IMR-90 (cell line): ENCODE measurements around the gene SMYD5. TPM values are rescaled to one million over a fixed set of nuclear protein-coding genes. Genes with fewer than 3 reads are reported as not detected.

Experiments
- ATAC-seq: fragments of 200-7000 bp; cut with Tn5 transposase; 2 replicates; pipeline ENCODE4 v1.9.1; 2020; ENCODE audit warnings: low read depth, mild to moderate bottlenecking, moderate library complexity
- BruUV-seq: library from RNA; stranded (reverse); fragments of 400-500 nt; replicated peaks from 2 replicates; lab custom pipeline; 2021; lab: Mats Ljungman, UMichigan
- CTCF ChIA-PET: fragments of 300-600 bp; formaldehyde crosslinking; extraction: SDS; loops from one replicate; lab custom pipeline; 2021; ENCODE audit warnings: antibody characterized with exemption; lab: Yijun Ruan, JAX
- POLR2A ChIA-PET: fragments of 300-600 bp; sonication (Branson Sonifier 250); formaldehyde crosslinking; loops from one replicate; lab custom pipeline; 2022; ENCODE audit warnings: antibody characterized with exemption; ENCODE audit not compliant: unreplicated experiment; lab: Charles Lee
- DNase-seq: peaks from one replicate; pipeline ENCODE4 v3.0.0; 2013
- H2AFZ ChIP-seq: replicated peaks from 2 replicates; pipeline ENCODE3; 2013; ENCODE audit warnings: low read length, mild to moderate bottlenecking; ENCODE audit not compliant: poor library complexity
- H2AK5ac ChIP-seq: 2 replicates; pipeline ENCODE4 v1.6.1; 2013; ENCODE audit warnings: low read depth, low read length, inconsistent platforms
- H2AK9ac ChIP-seq: replicated peaks from 2 replicates; pipeline ENCODE3; 2013; ENCODE audit warnings: mild to moderate bottlenecking, low read depth, low read length, moderate library complexity; ENCODE audit not compliant: poor library complexity
- H2BK120ac ChIP-seq: 2 replicates; pipeline ENCODE4 v1.6.1; 2013; ENCODE audit warnings: low read depth, low read length, inconsistent platforms
- H2BK15ac ChIP-seq: 3 replicates; pipeline ENCODE4 v1.6.1; 2013; ENCODE audit warnings: low read depth, low read length, inconsistent platforms
- H2BK20ac ChIP-seq: 2 replicates; pipeline ENCODE4 v1.6.1; 2013; ENCODE audit warnings: low read depth, mild to moderate bottlenecking, inconsistent platforms, low read length, moderate library complexity
- H2BK5ac ChIP-seq: 2 replicates; pipeline ENCODE4 v1.6.1; 2013; ENCODE audit warnings: mild to moderate bottlenecking, low read depth, low read length, inconsistent platforms; ENCODE audit not compliant: poor library complexity, severe bottlenecking
- H3K14ac ChIP-seq: replicated peaks from 2 replicates; pipeline ENCODE4 v1.6.1; 2013; ENCODE audit warnings: low read depth, low read length, inconsistent platforms
- H3K18ac ChIP-seq: 2 replicates; pipeline ENCODE4 v1.6.1; 2013; ENCODE audit warnings: low read depth, low read length, control low read depth
- H3K23ac ChIP-seq: 2 replicates; pipeline ENCODE4 v1.6.1; 2013; ENCODE audit warnings: low read depth, low read length, inconsistent platforms
- H3K27ac ChIP-seq: 2 replicates; pipeline ENCODE4 v1.5.1; 2013; ENCODE audit warnings: mild to moderate bottlenecking, control low read depth, low read length; ENCODE audit not compliant: insufficient read depth
- H3K27me3 ChIP-seq: 2 replicates; pipeline ENCODE4 v1.6.1; 2013; ENCODE audit warnings: low read length; ENCODE audit not compliant: control insufficient read depth, insufficient read depth
- H3K36me3 ChIP-seq: 2 replicates; pipeline ENCODE4 v1.6.1; 2013; ENCODE audit warnings: low read length, mixed read lengths; ENCODE audit not compliant: control insufficient read depth, insufficient read depth
- H3K4ac ChIP-seq: 2 replicates; pipeline ENCODE4 v1.6.1; 2013; ENCODE audit warnings: low read depth, low read length, inconsistent platforms
- H3K4me1 ChIP-seq: 2 replicates; pipeline ENCODE4 v1.6.1; 2013; ENCODE audit warnings: low read length, mixed read lengths; ENCODE audit not compliant: control insufficient read depth, insufficient read depth
- H3K4me2 ChIP-seq: 2 replicates; pipeline ENCODE4 v1.6.1; 2013; ENCODE audit warnings: low read depth, mild to moderate bottlenecking, control low read depth, low read length, moderate library complexity
- H3K4me3 ChIP-seq: 2 replicates; pipeline ENCODE4 v1.5.1; 2013; ENCODE audit warnings: low read depth, mild to moderate bottlenecking, control low read depth, low read length, moderate library complexity; ENCODE audit not compliant: insufficient read depth
- H3K56ac ChIP-seq: 2 replicates; pipeline ENCODE4 v1.6.1; 2013; ENCODE audit warnings: low read length, inconsistent platforms; ENCODE audit not compliant: insufficient read depth; ENCODE audit errors: extremely low read depth
- H3K79me1 ChIP-seq, 2 experiments: 2 replicates each; pipeline ENCODE4 v1.6.1; 2013; ENCODE audit warnings: low read length in 2 of 2, inconsistent platforms in 1 of 2, low read depth in 1 of 2
- H3K9ac ChIP-seq: 2 replicates; pipeline ENCODE4 v1.6.1; 2013; ENCODE audit warnings: low read depth, low read length, control low read depth
- H3K9me1 ChIP-seq: 2 replicates; pipeline ENCODE4 v1.6.1; 2013; ENCODE audit warnings: low read length, inconsistent platforms; ENCODE audit not compliant: insufficient read depth
- H3K9me3 ChIP-seq: 2 replicates; pipeline ENCODE4 v1.6.1; 2013; ENCODE audit warnings: low read length; ENCODE audit not compliant: control insufficient read depth, insufficient read depth
- H4K20me1 ChIP-seq: 2 replicates; pipeline ENCODE4 v1.6.1; 2013; ENCODE audit warnings: low read length, inconsistent platforms; ENCODE audit not compliant: insufficient read depth
- H4K5ac ChIP-seq: 2 replicates; pipeline ENCODE4 v1.6.1; 2013; ENCODE audit warnings: mild to moderate bottlenecking, low read depth, low read length, control low read depth
- H4K8ac ChIP-seq, 2 experiments: 2 replicates each; pipeline ENCODE4 v1.6.1; 2013; ENCODE audit warnings: low read depth in 2 of 2, low read length in 2 of 2, control low read depth in 1 of 2, inconsistent platforms in 1 of 2
- H4K91ac ChIP-seq: 2 replicates; pipeline ENCODE4 v1.6.1; 2013; ENCODE audit warnings: low read depth, low read length, inconsistent platforms; ENCODE audit not compliant: insufficient read depth
- BHLHE40 ChIP-seq: fragments of 150-350 bp; IDR thresholded peaks from 2 replicates; pipeline ENCODE4 v1.6.1; 2016; ENCODE audit warnings: mild to moderate bottlenecking, low read depth, low read length
- CEBPB ChIP-seq: IDR thresholded peaks from 2 replicates; pipeline ENCODE4 v1.6.1; 2012; ENCODE audit warnings: low read depth, low read length, improper control_type of control experiment
- CHD1 ChIP-seq: IDR thresholded peaks from 2 replicates; pipeline ENCODE4 v1.6.1; 2012; ENCODE audit warnings: low read depth, low read length, improper control_type of control experiment
- FOS ChIP-seq: fragments of 150-350 bp; IDR thresholded peaks from 2 replicates; pipeline ENCODE4 v1.6.1; 2016; ENCODE audit warnings: low read depth, low read length
- MAFK ChIP-seq: IDR thresholded peaks from 2 replicates; pipeline ENCODE4 v1.6.1; 2012; ENCODE audit warnings: low read depth, low read length, improper control_type of control experiment
- MAZ ChIP-seq: IDR thresholded peaks from 2 replicates; pipeline ENCODE4 v1.6.1; 2012; ENCODE audit warnings: low read depth, mild to moderate bottlenecking, low read length, improper control_type of control experiment, moderate library complexity, borderline replicate concordance
- MXI1 ChIP-seq: IDR thresholded peaks from 2 replicates; pipeline ENCODE4 v1.6.1; 2012; ENCODE audit warnings: low read depth, mild to moderate bottlenecking, low read length, moderate library complexity, borderline replicate concordance
- NFE2L2 ChIP-seq: fragments of 150-350 bp; IDR thresholded peaks from 2 replicates; pipeline ENCODE4 v1.6.1; 2016; ENCODE audit warnings: low read depth, mild to moderate bottlenecking, low read length
- POLR2A ChIP-seq: IDR thresholded peaks from 2 replicates; pipeline ENCODE4 v1.6.1; 2012; ENCODE audit warnings: mild to moderate bottlenecking, low read depth, low read length
- RAD21 ChIP-seq: IDR thresholded peaks from 2 replicates; pipeline ENCODE4 v1.6.1; 2012; ENCODE audit warnings: low read length, improper control_type of control experiment
- RCOR1 ChIP-seq: IDR thresholded peaks from 2 replicates; pipeline ENCODE4 v1.6.1; 2012; ENCODE audit warnings: mild to moderate bottlenecking, low read length, improper control_type of control experiment; ENCODE audit not compliant: insufficient replicate concordance
- RFX5 ChIP-seq: IDR thresholded peaks from 2 replicates; pipeline ENCODE4 v1.8.0; 2012; ENCODE audit warnings: low read depth, mild to moderate bottlenecking, low read length, moderate library complexity
- SMC3 ChIP-seq: fragments of 150-350 bp; IDR thresholded peaks from 2 replicates; pipeline ENCODE4 v1.6.1; 2016; ENCODE audit warnings: low read depth, mild to moderate bottlenecking, antibody characterized with exemption, low read length, moderate library complexity
- USF2 ChIP-seq: fragments of 150-350 bp; IDR thresholded peaks from 2 replicates; pipeline ENCODE4 v1.6.1; 2017; ENCODE audit warnings: mild to moderate bottlenecking, antibody characterized with exemption, low read length, low read depth
- WGBS, 2 experiments: methylation state at CpG; one replicate each; pipeline versions ENCODE4 v1.1.5 to v1.1.7; 2013; ENCODE audit warnings: missing lambda C conversion rate in 2 of 2; ENCODE audit not compliant: insufficient read length in 1 of 2; ENCODE audit errors: extremely low coverage in 2 of 2; 5-methylcytosine and 5-hydroxymethylcytosine counted together
- dilution Hi-C: fragments of 300-500 bp; cut with HindIII; formaldehyde crosslinking; loops from one replicate; pipeline ENCODE4 v1.14.3; 2018; ENCODE audit warnings: low sequenced_read_pairs; ENCODE audit not compliant: unreplicated experiment
- in situ Hi-C: fragments of 300-500 bp; cut with MboI; formaldehyde crosslinking; loops from 3 replicates; pipeline ENCODE4 v1.14.3; 2019; ENCODE audit warnings: low sequenced_read_pairs, inconsistent platforms, mixed read lengths
- intact Hi-C: fragments of 100-400 bp; cut with micrococcal nuclease; formaldehyde crosslinking; loops from 2 replicates; pipeline ENCODE4 v1.10.0; 2022
- polyA plus RNA-seq, 3 experiments: library from polyadenylated mRNA; depleted of rRNA; stranded (reverse); fragments of >200 nt; gene quantifications; 2 replicates each; pipeline ENCODE4 v1.2.3, GENCODE V29; 2012; ENCODE audit warnings: low replicate concordance in 1 of 3
- total RNA-seq: library from RNA; depleted of rRNA; stranded (reverse); fragments of >200 nt; gene quantifications from 2 replicates; pipeline ENCODE4 v1.2.3, GENCODE V29; 2012
- TF ChIP-seq, protein P1 (sequence below): conservative IDR thresholded peaks from 2 replicates; pipeline ENCODE4 v1.5.1; 2012; ENCODE audit warnings: mild to moderate bottlenecking, low read depth, low read length, improper control_type of control experiment
- TF ChIP-seq, protein P2 (sequence below): fragments of 150-350 bp; IDR thresholded peaks from 2 replicates; pipeline ENCODE4 v1.6.1; 2016; ENCODE audit warnings: low read depth, mild to moderate bottlenecking, low read length, moderate library complexity, borderline replicate concordance

Gene SMYD5
- total and polyA plus RNA-seq, 2 of the 4 experiments (the other 2 are of a cell fraction), result 17.8 to 19.7 TPM

DNA sequence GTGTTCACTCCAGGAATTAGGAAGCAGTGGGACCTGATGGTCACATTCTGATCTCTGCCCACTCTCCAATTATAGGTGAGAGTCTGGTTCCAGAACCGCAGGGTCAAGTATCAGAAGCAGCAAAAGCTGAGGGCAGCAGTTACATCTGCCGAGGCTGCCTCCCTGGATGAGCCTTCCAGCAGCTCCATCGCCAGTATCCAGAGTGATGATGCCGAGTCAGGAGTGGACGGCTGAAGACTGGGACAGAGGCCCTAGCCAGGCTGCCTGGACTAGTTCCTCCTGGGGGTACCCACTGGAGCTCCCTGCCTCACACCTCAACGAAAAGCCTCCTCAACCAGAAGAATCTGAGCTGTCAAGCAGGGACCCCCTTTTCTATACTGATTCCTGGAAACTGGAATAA is 3.3 kb upstream of the SMYD5 start:
- Histone ChIP-seq H3K23ac (no peak overlapping the region), H2AFZ (no peak overlapping the region), H3K4me3 (no peak overlapping the region), H3K56ac (no peak overlapping the region), H3K27me3 (peaks cover 19% of the 10 kb centered on the region), H2BK20ac (no peak overlapping the region), H2AK5ac (no peak overlapping the region), H3K4me1 (peaks cover 6% of the 10 kb centered on the region; the same call in 1 of the 2 replicates), H3K79me1 (peaks cover 6 to 15% of the 10 kb centered on the region in 2 experiments; a peak in 3 of 4 replicates), H4K8ac (no peak overlapping the region), H3K14ac (no peak overlapping the region), H2AK9ac (no peak overlapping the region), H2BK5ac (no peak overlapping the region), H3K4ac (no peak overlapping the region), H3K27ac (no peak overlapping the region), H3K18ac (no peak overlapping the region), H3K9me3 (no peaks in the 10 kb centered on the region), H4K5ac (no peak overlapping the region), H4K20me1 (no peaks in the 10 kb centered on the region), H3K36me3 (no peaks in the 10 kb centered on the region), H2BK15ac (no peak overlapping the region), H2BK120ac (no peak overlapping the region), H3K4me2 (no peak overlapping the region), H3K9me1 (0 out of 2 replicates have a peak, but pooled peaks cover 5% of the 10 kb centered on the region), H3K9ac (no peak overlapping the region), H4K91ac (no peak overlapping the region)
- DNase-seq, result no peak
- in situ Hi-C loops, result no loop called here
- TF ChIP-seq SMC3 (no peak), MXI1 (no peak), FOS (no peak), POLR2A (no peak), MAFK (no peak), BHLHE40 (no peak), MAZ (no peak), RAD21 (no peak), CHD1 (no peak), NFE2L2 (no peak), USF2 (no peak), RCOR1 (no peak), RFX5 (no peak), CEBPB (no peak)
- TF ChIP-seq, protein P1, sequence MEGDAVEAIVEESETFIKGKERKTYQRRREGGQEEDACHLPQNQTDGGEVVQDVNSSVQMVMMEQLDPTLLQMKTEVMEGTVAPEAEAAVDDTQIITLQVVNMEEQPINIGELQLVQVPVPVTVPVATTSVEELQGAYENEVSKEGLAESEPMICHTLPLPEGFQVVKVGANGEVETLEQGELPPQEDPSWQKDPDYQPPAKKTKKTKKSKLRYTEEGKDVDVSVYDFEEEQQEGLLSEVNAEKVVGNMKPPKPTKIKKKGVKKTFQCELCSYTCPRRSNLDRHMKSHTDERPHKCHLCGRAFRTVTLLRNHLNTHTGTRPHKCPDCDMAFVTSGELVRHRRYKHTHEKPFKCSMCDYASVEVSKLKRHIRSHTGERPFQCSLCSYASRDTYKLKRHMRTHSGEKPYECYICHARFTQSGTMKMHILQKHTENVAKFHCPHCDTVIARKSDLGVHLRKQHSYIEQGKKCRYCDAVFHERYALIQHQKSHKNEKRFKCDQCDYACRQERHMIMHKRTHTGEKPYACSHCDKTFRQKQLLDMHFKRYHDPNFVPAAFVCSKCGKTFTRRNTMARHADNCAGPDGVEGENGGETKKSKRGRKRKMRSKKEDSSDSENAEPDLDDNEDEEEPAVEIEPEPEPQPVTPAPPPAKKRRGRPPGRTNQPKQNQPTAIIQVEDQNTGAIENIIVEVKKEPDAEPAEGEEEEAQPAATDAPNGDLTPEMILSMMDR, result no peak
- TF ChIP-seq, protein P2, sequence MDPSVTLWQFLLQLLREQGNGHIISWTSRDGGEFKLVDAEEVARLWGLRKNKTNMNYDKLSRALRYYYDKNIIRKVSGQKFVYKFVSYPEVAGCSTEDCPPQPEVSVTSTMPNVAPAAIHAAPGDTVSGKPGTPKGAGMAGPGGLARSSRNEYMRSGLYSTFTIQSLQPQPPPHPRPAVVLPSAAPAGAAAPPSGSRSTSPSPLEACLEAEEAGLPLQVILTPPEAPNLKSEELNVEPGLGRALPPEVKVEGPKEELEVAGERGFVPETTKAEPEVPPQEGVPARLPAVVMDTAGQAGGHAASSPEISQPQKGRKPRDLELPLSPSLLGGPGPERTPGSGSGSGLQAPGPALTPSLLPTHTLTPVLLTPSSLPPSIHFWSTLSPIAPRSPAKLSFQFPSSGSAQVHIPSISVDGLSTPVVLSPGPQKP, result no peak
- no peak for ATAC-seq
- ChIA-PET CTCF (interaction anchor here (1.1 kb wide), 1 partner anchor 33 kb away, joined by 3 read pairs; no protein-coding TSS in a partner anchor), POLR2A (no interaction called here)
- dilution Hi-C loops, result no loop called here
- no CpG with 5 or more reads among the region's 6 CpGs for WGBS, 2 experiments
- no TSS peak for BruUV-seq
- intact Hi-C loops, result no loop called here
